D721Med (cell line): Measurements from ENCODE around the gene SUSD1.

ENCODE experiments used
- DNase-seq: peaks from one replicate; pipeline ENCODE4 v3.0.0; 2011; ENCODE audit warnings: low spot score; ENCODE audit not compliant: insufficient read length
- FAIRE-seq: peaks from 2 replicates; lab custom pipeline; 2011; peaks lifted over from hg19 to GRCh38; lab: Jason Lieb, UNC
- TF ChIP-seq, protein P1 (sequence below): IDR thresholded peaks from 2 replicates; pipeline ENCODE4 v1.5.1; 2012; ENCODE audit warnings: mild to moderate bottlenecking, control low read depth; ENCODE audit not compliant: insufficient read depth; ENCODE audit errors: missing control alignments

SUSD1 gene

GRCh38 chr9:112005939-112006338, 169.2 kb downstream of the SUSD1 start:
- DNase-seq, result no peak
- FAIRE-seq, result no peak
- TF ChIP-seq, protein P1, sequence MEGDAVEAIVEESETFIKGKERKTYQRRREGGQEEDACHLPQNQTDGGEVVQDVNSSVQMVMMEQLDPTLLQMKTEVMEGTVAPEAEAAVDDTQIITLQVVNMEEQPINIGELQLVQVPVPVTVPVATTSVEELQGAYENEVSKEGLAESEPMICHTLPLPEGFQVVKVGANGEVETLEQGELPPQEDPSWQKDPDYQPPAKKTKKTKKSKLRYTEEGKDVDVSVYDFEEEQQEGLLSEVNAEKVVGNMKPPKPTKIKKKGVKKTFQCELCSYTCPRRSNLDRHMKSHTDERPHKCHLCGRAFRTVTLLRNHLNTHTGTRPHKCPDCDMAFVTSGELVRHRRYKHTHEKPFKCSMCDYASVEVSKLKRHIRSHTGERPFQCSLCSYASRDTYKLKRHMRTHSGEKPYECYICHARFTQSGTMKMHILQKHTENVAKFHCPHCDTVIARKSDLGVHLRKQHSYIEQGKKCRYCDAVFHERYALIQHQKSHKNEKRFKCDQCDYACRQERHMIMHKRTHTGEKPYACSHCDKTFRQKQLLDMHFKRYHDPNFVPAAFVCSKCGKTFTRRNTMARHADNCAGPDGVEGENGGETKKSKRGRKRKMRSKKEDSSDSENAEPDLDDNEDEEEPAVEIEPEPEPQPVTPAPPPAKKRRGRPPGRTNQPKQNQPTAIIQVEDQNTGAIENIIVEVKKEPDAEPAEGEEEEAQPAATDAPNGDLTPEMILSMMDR, result no peak

GRCh38 chr9:112003538-112003937, 171.6 kb downstream of the SUSD1 start:
- no peak for FAIRE-seq
- DNase-seq, result no peak
- TF ChIP-seq, protein P1, result no peak

DNA sequence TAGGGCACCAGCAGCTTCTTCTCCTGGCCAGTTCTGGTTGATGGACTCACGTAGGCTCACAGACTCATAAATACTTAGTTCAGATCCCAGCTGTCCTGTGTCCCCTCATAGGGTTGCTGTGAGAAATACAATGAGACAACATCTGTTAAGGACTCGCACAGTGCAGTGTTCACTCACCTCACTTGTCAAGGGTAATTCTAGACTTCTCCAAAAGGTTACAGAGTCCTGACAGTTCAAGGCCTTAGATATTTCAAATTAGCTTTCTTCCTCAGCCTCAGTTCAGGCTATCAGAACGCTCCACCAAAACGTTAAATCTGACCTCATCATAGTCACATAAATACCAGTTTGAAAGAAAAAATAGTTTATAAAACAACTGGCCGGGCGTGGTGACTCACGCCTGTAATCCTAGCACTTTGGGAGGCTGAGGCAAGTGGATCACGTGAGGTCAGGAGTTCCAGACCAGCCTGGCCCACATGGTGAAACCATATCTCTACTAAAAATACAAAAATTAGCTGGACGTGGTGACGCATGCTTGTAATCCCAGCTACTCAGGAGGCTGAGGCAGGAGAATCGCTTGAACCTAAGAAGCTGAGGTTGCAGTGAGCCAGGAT, 172.1 kb downstream of the SUSD1 start:
- TF ChIP-seq, protein P1, result no peak
- DNase-seq (no peak), FAIRE-seq (no peak)

- no peak for FAIRE-seq
- TF ChIP-seq, protein P1, result no peak
Observed at GRCh38 chr9:112002131-112002846, 172.8 kb downstream of the SUSD1 start.

DNA sequence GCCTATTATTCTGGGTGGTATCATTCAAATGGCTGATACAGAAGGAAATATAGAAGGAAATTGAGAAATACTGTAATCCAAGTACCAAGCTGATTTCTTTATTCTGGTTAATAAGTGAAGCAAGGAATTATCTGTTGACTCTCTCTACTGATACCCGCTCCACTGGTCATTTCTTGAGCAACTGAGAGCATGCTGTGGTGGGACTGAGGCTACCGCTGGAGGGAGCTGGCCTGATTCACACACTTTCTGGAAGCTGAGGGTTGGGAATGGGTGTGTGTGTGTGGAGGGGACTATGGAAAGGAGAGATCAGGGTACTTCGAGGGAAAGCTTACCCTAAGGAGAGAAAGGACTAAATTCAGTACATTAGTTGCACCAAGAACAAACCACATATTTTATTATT, 174.4 kb downstream of the SUSD1 start:
- FAIRE-seq, result no peak
- DNase-seq, result no peak
- TF ChIP-seq, protein P1, result no peak

More at GRCh38 chr9:112002131-112002846, 172.8 kb downstream of the SUSD1 start:
- no peak for DNase-seq

DNA sequence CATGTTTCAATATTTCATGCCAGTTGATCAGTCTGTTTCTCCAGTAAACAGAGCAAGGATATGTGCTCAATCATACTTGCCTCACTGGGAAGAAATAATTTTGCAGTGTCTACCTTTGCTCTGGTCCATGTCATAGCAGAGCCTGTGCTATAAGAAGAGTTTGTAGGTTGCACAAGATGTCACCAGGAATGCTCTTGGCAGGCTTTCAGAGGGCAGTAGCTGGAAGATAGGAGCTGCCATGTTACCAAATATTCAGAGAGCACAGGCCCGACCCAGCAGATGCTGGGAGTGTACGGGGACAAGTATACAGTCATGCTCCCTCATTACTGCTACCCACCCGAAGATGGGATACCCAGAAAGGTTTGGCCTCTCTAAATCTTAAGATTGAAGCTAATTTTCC, 175.8 kb downstream of the SUSD1 start:
- DNase-seq (no peak), FAIRE-seq (no peak)
- TF ChIP-seq, protein P1, result no peak

DNA sequence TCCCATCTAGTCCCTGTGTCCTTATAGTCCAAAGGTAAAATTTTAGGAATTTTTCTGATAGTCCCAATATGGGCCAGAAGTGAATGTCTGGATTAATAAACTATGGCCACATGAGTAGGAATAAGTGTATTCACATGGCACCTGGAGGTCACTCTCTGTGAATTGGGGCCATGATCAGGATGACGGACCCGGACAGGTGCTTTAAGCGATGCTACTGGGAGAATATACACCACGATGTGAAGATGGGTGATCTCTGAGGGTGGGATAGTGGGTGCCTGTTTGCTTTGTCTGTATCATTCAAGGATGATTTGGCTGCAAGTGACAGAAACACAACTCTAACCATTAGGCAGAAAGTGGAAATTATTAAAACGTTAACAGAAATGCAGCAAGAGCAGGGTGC, 177.3 kb downstream of the SUSD1 start:
- no peak for FAIRE-seq
- TF ChIP-seq, protein P1, result no peak
- no peak for DNase-seq
